Spleen (tissue), 7 donors: ENCODE measurements around the gene CCL11.

Experiments
- CTCF ChIP-seq, 11 experiments: fragments of 200-600 bp in 7 of 11; fragments of 450-650 bp in 4 of 11; sonication (generic) in 4 of 11; IDR thresholded peaks in 8 of 11; conservative IDR thresholded peaks in 3 of 11; 1 replicate in 7 of 11; 2 replicates in 4 of 11; pipeline versions ENCODE4 v1.4.0 to v1.8.0; 2016 to 2021; ENCODE audit warnings: antibody characterized with exemption in 11 of 11, inconsistent platforms in 4 of 11, mild to moderate bottlenecking in 1 of 11
- POLR2A ChIP-seq, 3 donors: fragments of 450-650 bp; IDR thresholded peaks; one replicate each; pipeline ENCODE4 v1.5.1; 2017; ENCODE audit warnings: antibody characterized with exemption in 3 of 3, mild to moderate bottlenecking in 1 of 3
- POLR2AphosphoS5 ChIP-seq, 3 donors: sonication (generic); formaldehyde crosslinking; IDR thresholded peaks; one replicate each; pipeline ENCODE4 v1.5.1; 2017; ENCODE audit warnings: antibody characterized with exemption in 3 of 3
- donor health status: DM: no; HTN: no; CAD: no; lungs with moderate emphysema.
- donor health status: DM: no; HTN: no; CAD: no.
- donor health status: DM: no; HTN: no; CAD: no.

- TF ChIP-seq CTCF (IDR thresholded peaks at IDR 0.05 in 8 of 11, conservative IDR thresholded peaks at IDR 0.05 in 3 of 11), result no peak
- no peak for TF ChIP-seq POLR2A (IDR thresholded peaks at IDR 0.05)
- no peak for TF ChIP-seq POLR2AphosphoS5 (IDR thresholded peaks at IDR 0.05)
Measured at GRCh38 chr17:34318474-34318873, 32.9 kb downstream of the CCL11 start.
